HepG2 (cell line): ENCODE data around the gene HSPA13. TPM values are rescaled to one million over a fixed set of nuclear protein-coding genes. Genes with fewer than 3 reads are reported as not detected.
A peak's percentile ranks its signal among the peaks of the same experiment; 100 is the strongest.

Experiments used
- AFF4 ChIP-seq: sonication (generic); formaldehyde crosslinking; IDR thresholded peaks from 2 replicates; pipeline ENCODE4 v1.4.0; 2020; ENCODE audit warnings: missing genetic modification reagents
- ARID5B ChIP-seq: IDR thresholded peaks from 2 replicates; pipeline ENCODE4 v1.4.0; 2020; ENCODE audit warnings: mild to moderate bottlenecking, missing genetic modification reagents
- E2F5 ChIP-seq: sonication (generic); formaldehyde crosslinking; conservative IDR thresholded peaks from 2 replicates; pipeline ENCODE4 v1.4.0; 2020; ENCODE audit warnings: missing genetic modification reagents
- RCOR2 ChIP-seq: IDR thresholded peaks from 2 replicates; pipeline ENCODE4 v1.6.1; 2016; ENCODE audit warnings: missing biosample characterization, missing genetic modification reagents
- REXO4 ChIP-seq: sonication (generic); formaldehyde crosslinking; IDR thresholded peaks from 2 replicates; pipeline ENCODE4 v1.8.0; 2022; ENCODE audit warnings: missing genetic modification reagents, mild to moderate bottlenecking, borderline replicate concordance
- SOX13 ChIP-seq, 3 experiments: fragments of 450-650 bp in 1 of 3; sonication (generic) in 1 of 3; formaldehyde crosslinking in 1 of 3; IDR thresholded peaks in 2 of 3; conservative IDR thresholded peaks in 1 of 3; 2 replicates each; pipeline versions ENCODE4 v1.5.0 to v1.6.1; 2016 to 2020; ENCODE audit warnings: antibody characterized with exemption in 1 of 3, mild to moderate bottlenecking in 1 of 3, missing compliant biosample characterization in 1 of 3, missing genetic modification reagents in 1 of 3, moderate library complexity in 1 of 3
- TBX3 ChIP-seq: fragments of 450-650 bp; IDR thresholded peaks from 2 replicates; pipeline ENCODE4 v1.6.1; 2017; ENCODE audit warnings: antibody characterized with exemption, mild to moderate bottlenecking, inconsistent platforms, borderline replicate concordance
- ZNF143 ChIP-seq: sonication (generic); formaldehyde crosslinking; IDR thresholded peaks from 2 replicates; pipeline ENCODE4 v1.4.0; 2020; ENCODE audit warnings: missing genetic modification reagents
- ZNF205 ChIP-seq: IDR thresholded peaks from 2 replicates; pipeline ENCODE4 v1.6.1; 2018; ENCODE audit warnings: missing biosample characterization, missing genetic modification reagents
- ZNF343 ChIP-seq: sonication (generic); formaldehyde crosslinking; IDR thresholded peaks from 2 replicates; pipeline ENCODE4 v1.4.0; 2020; ENCODE audit warnings: mild to moderate bottlenecking, missing genetic modification reagents
- ZNF546 ChIP-seq: sonication (generic); formaldehyde crosslinking; conservative IDR thresholded peaks from 2 replicates; pipeline ENCODE4 v1.8.1; 2023; ENCODE audit warnings: mild to moderate bottlenecking, missing genetic modification reagents
- ZNF672 ChIP-seq: sonication (generic); formaldehyde crosslinking; IDR thresholded peaks from 2 replicates; pipeline ENCODE4 v1.8.1; 2022; ENCODE audit warnings: missing genetic modification reagents
- ZNF687 ChIP-seq: sonication (generic); formaldehyde crosslinking; IDR thresholded peaks from 2 replicates; pipeline ENCODE4 v1.5.1; 2020; ENCODE audit warnings: mild to moderate bottlenecking, missing genetic modification reagents, moderate library complexity
- ZNF709 ChIP-seq: sonication (generic); formaldehyde crosslinking; IDR thresholded peaks from 2 replicates; pipeline ENCODE4 v1.5.0; 2020; ENCODE audit warnings: mild to moderate bottlenecking, missing genetic modification reagents
- ZNF749 ChIP-seq: sonication (generic); formaldehyde crosslinking; IDR thresholded peaks from 2 replicates; pipeline ENCODE4 v1.8.0; 2022; ENCODE audit warnings: mild to moderate bottlenecking, missing genetic modification reagents, moderate library complexity, borderline replicate concordance
- polyA plus RNA-seq, 8 experiments: library from polyadenylated mRNA; depleted of rRNA in 3 of 8; stranded (reverse) in 7 of 8; unstranded in 1 of 8; fragments of >200 nt; fragmentation: Illumina TruSeq in 4 of 8; extraction: Trizol in 4 of 8; gene quantifications; 2 replicates each; pipeline versions ENCODE4 v1.2.1 to v1.2.3, GENCODE V29; 2011 to 2016; ENCODE audit warnings: low read depth in 4 of 8, missing spikeins in 1 of 8, mixed read lengths in 1 of 8; ENCODE audit not compliant: insufficient read depth in 1 of 8
- total RNA-seq, 5 experiments: library from RNA; depleted of rRNA; stranded (reverse); fragments of >200 nt; fragmentation: Illumina TruSeq; extraction: Trizol; gene quantifications; 2 replicates each; pipeline ENCODE4 v1.2.3, GENCODE V29; 2016; ENCODE audit warnings: low read depth in 1 of 5

The HSPA13 gene
- total and polyA plus RNA-seq, 2 of the 13 experiments (the other 11 are each of a cell fraction or from before 2014, with no cell fraction given) = 21.2 to 28.4 TPM

- TF ChIP-seq SOX13 (IDR thresholded peaks at IDR 0.05) (no peak), SOX13 (CRISPR knock-in tag; conservative IDR thresholded peaks at IDR 0.05 in 1 of 2, IDR thresholded peaks at IDR 0.05 in 1 of 2) (no peak), TBX3 (no peak), ZNF672 (CRISPR knock-in tag) (no peak), REXO4 (CRISPR knock-in tag) (no peak), ZNF546 (CRISPR knock-in tag) (no peak), ZNF687 (CRISPR knock-in tag) (peak; percentile 65), RCOR2 (no peak), ARID5B (no peak; the same call in 1 of the 2 replicates), E2F5 (CRISPR knock-in tag) (0 out of 2 replicates have a peak, but pooled peaks have one; percentile 26), ZNF143 (peak; percentile 93), AFF4 (no peak), ZNF343 (no peak), ZNF709 (no peak), ZNF749 (CRISPR knock-in tag) (no peak), ZNF205 (CRISPR knock-in tag) (no peak)
These were observed at the start of gene HSPA13 (continued) for GRCh38 chr21:14382835-14383595.
